WTC11 (cell line): Measurements from ENCODE around the gene GPR3.

ENCODE experiments used
- CREB1 ChIP-seq: sonication (generic); formaldehyde crosslinking; IDR thresholded peaks from 2 replicates; pipeline ENCODE4 v1.8.0; 2023; ENCODE audit warnings: mild to moderate bottlenecking, missing genetic modification reagents
- FOXJ3 ChIP-seq: sonication (generic); formaldehyde crosslinking; IDR thresholded peaks from 2 replicates; pipeline ENCODE4 v1.9.0; 2021; ENCODE audit warnings: missing genetic modification reagents, mild to moderate bottlenecking, borderline replicate concordance
- FOXP1 ChIP-seq: sonication (generic); formaldehyde crosslinking; IDR thresholded peaks from 2 replicates; pipeline ENCODE4 v1.8.0; 2022; ENCODE audit warnings: missing genetic modification reagents, mild to moderate bottlenecking, moderate library complexity, borderline replicate concordance
- NFYB ChIP-seq: sonication (generic); formaldehyde crosslinking; conservative IDR thresholded peaks from 2 replicates; pipeline ENCODE4 v1.8.0; 2022; ENCODE audit warnings: low read depth, missing genetic modification reagents
- TF ChIP-seq, protein P1 (sequence below): sonication (generic); formaldehyde crosslinking; IDR thresholded peaks from 2 replicates; pipeline ENCODE4 v1.8.0; 2022; ENCODE audit warnings: mild to moderate bottlenecking, missing genetic modification reagents
- TF ChIP-seq, protein P2 (sequence below): fragments of 200-600 bp; IDR thresholded peaks from 2 replicates; pipeline ENCODE4 v1.8.0; 2022; ENCODE audit warnings: antibody characterized with exemption

GRCh38 chr1:27391511-27392095 is 819 bp upstream of the GPR3 start:
- TF ChIP-seq, protein P1, sequence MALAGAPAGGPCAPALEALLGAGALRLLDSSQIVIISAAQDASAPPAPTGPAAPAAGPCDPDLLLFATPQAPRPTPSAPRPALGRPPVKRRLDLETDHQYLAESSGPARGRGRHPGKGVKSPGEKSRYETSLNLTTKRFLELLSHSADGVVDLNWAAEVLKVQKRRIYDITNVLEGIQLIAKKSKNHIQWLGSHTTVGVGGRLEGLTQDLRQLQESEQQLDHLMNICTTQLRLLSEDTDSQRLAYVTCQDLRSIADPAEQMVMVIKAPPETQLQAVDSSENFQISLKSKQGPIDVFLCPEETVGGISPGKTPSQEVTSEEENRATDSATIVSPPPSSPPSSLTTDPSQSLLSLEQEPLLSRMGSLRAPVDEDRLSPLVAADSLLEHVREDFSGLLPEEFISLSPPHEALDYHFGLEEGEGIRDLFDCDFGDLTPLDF (CRISPR knock-in tag), result no peak
- TF ChIP-seq, protein P2, sequence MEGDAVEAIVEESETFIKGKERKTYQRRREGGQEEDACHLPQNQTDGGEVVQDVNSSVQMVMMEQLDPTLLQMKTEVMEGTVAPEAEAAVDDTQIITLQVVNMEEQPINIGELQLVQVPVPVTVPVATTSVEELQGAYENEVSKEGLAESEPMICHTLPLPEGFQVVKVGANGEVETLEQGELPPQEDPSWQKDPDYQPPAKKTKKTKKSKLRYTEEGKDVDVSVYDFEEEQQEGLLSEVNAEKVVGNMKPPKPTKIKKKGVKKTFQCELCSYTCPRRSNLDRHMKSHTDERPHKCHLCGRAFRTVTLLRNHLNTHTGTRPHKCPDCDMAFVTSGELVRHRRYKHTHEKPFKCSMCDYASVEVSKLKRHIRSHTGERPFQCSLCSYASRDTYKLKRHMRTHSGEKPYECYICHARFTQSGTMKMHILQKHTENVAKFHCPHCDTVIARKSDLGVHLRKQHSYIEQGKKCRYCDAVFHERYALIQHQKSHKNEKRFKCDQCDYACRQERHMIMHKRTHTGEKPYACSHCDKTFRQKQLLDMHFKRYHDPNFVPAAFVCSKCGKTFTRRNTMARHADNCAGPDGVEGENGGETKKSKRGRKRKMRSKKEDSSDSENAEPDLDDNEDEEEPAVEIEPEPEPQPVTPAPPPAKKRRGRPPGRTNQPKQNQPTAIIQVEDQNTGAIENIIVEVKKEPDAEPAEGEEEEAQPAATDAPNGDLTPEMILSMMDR, result no peak
- TF ChIP-seq CREB1 (CRISPR knock-in tag) (no peak), FOXP1 (no peak), FOXJ3 (CRISPR knock-in tag) (no peak), NFYB (no peak)
